Liver (tissue), 2 donors: ENCODE measurements around the gene ZNRF2.

ENCODE experiments used
- CTCF ChIP-seq: fragments of 150-350 bp; IDR thresholded peaks from 2 replicates; pipeline ENCODE4 v1.5.1; 2017; ENCODE audit warnings: improper control_type of control experiment, low read depth, low read length; ENCODE audit not compliant: missing input control
- ZBTB33 ChIP-seq: IDR thresholded peaks from 2 replicates; pipeline ENCODE4 v1.6.1; 2016; ENCODE audit warnings: antibody characterized with exemption
- donor health status: healthy.

- TF ChIP-seq CTCF (no peak), ZBTB33 (no peak)
Observed at GRCh38 chr7:30274641-30275040, 9.8 kb upstream of the ZNRF2 start.
